ENCODE data around the gene AKR7A3. TPM values are rescaled to one million over a fixed set of nuclear protein-coding genes. Genes with fewer than 3 reads are reported as not detected.
"Not testable (repeated sequence)": the region's sequence is repeated elsewhere in the genome, so short reads cannot be mapped to it uniquely, and the experiment has no call there.

The AKR7A3 gene
- total RNA-seq, 1 experiment from 2014 or later: 0.41 TPM

- Histone ChIP-seq H3K79me2 (ENCODE audit: low read length) (no peaks in the 10 kb centered on the region; the same call in 1 of the 2 replicates), H4K20me1 (ENCODE audit: insufficient read depth, low read depth, low read length) (no peaks in the 10 kb centered on the region), H3K4me3 (ENCODE audit: low read length) (no peak overlapping the region), H3K4me2 (ENCODE audit: low read depth, low read length, poor library complexity, severe bottlenecking) (no peak overlapping the region), H3K27me3 (ENCODE audit: low read length) (no peaks in the 10 kb centered on the region), H3K9me3 (ENCODE audit: low read length) (no peaks in the 10 kb centered on the region), H2AFZ (ENCODE audit: low read length) (no peak overlapping the region), H3K36me3 (ENCODE audit: insufficient read depth, low read length) (peaks cover 20% of the 10 kb centered on the region), H3K9me2 (replicated peaks; ENCODE audit: insufficient read depth, low read length) (no peaks in the 10 kb centered on the region), H3K9ac (ENCODE audit: low read length) (no peak overlapping the region), H3K4me1 (ENCODE audit: low read length) (peaks cover 1% of the 10 kb centered on the region), H3K27ac (ENCODE audit: low read length) (no peak overlapping the region)
- DNase-seq: no peak
Measured at GRCh38 chr1:19262047-19262446, 26.5 kb downstream of the AKR7A3 start.

- H3K79me2 ChIP-seq (ENCODE audit: low read length): peaks cover 13% of the 10 kb centered on the region
- H3K4me2 ChIP-seq (ENCODE audit: low read depth, low read length, poor library complexity, severe bottlenecking): no peak overlapping the region
- no peaks in the 10 kb centered on the region for H3K9me2 ChIP-seq (replicated peaks; ENCODE audit: insufficient read depth, low read length)
- no peaks in the 10 kb centered on the region for H3K27me3 ChIP-seq (ENCODE audit: low read length)
- H3K9me3 ChIP-seq (ENCODE audit: low read length): no peaks in the 10 kb centered on the region
- no peak overlapping the region for H3K4me3 ChIP-seq (ENCODE audit: low read length)
- H4K20me1 ChIP-seq (ENCODE audit: insufficient read depth, low read depth, low read length): no peaks in the 10 kb centered on the region
- peaks cover 25% of the 10 kb centered on the region for H3K36me3 ChIP-seq (ENCODE audit: insufficient read depth, low read length)
- H3K27ac ChIP-seq (ENCODE audit: low read length): no peak overlapping the region
- DNase-seq: no peak
- no peak overlapping the region for H2AFZ ChIP-seq (ENCODE audit: low read length)
- H3K4me1 ChIP-seq (ENCODE audit: low read length): peaks cover 17% of the 10 kb centered on the region
- H3K9ac ChIP-seq (ENCODE audit: low read length): no peak overlapping the region
Measured at GRCh38 chr1:19260211-19261138, 28.1 kb downstream of the AKR7A3 start.

GRCh38 chr1:19258353-19258752, 30.2 kb downstream of the AKR7A3 start:
- H3K4me3 ChIP-seq (ENCODE audit: low read length): no peak overlapping the region
- H3K4me2 ChIP-seq (ENCODE audit: low read depth, low read length, poor library complexity, severe bottlenecking): no peak overlapping the region
- peaks cover 38% of the 10 kb centered on the region for H3K36me3 ChIP-seq (ENCODE audit: insufficient read depth, low read length)
- DNase-seq: no peak
- no peaks in the 10 kb centered on the region for H3K9me3 ChIP-seq (ENCODE audit: low read length)
- no peaks in the 10 kb centered on the region for H3K9me2 ChIP-seq (replicated peaks; ENCODE audit: insufficient read depth, low read length)
- no peaks in the 10 kb centered on the region for H3K27me3 ChIP-seq (ENCODE audit: low read length)
- H3K27ac ChIP-seq (ENCODE audit: low read length): no peak overlapping the region
- peaks cover 34% of the 10 kb centered on the region for H3K79me2 ChIP-seq (ENCODE audit: low read length)
- peaks cover 38% of the 10 kb centered on the region for H3K4me1 ChIP-seq (ENCODE audit: low read length)
- no peak overlapping the region for H2AFZ ChIP-seq (ENCODE audit: low read length)
- no peak overlapping the region for H3K9ac ChIP-seq (ENCODE audit: low read length)
- H4K20me1 ChIP-seq (ENCODE audit: insufficient read depth, low read depth, low read length): peaks cover 21% of the 10 kb centered on the region

GRCh38 chr1:19257178-19257914, 31.2 kb downstream of the AKR7A3 start:
- peaks cover 44% of the 10 kb centered on the region for H3K79me2 ChIP-seq (ENCODE audit: low read length)
- peaks cover 29% of the 10 kb centered on the region for H4K20me1 ChIP-seq (ENCODE audit: insufficient read depth, low read depth, low read length)
- no peaks in the 10 kb centered on the region for H3K27me3 ChIP-seq (ENCODE audit: low read length)
- no peak overlapping the region for H3K4me2 ChIP-seq (ENCODE audit: low read depth, low read length, poor library complexity, severe bottlenecking)
- H2AFZ ChIP-seq (ENCODE audit: low read length): no peak overlapping the region
- H3K9ac ChIP-seq (ENCODE audit: low read length): no peak overlapping the region
- peaks cover 38% of the 10 kb centered on the region for H3K36me3 ChIP-seq (ENCODE audit: insufficient read depth, low read length)
- no peak overlapping the region for H3K27ac ChIP-seq (ENCODE audit: low read length)
- H3K4me3 ChIP-seq (ENCODE audit: low read length): no peak overlapping the region
- no peaks in the 10 kb centered on the region for H3K9me2 ChIP-seq (replicated peaks; ENCODE audit: insufficient read depth, low read length)
- H3K9me3 ChIP-seq (ENCODE audit: low read length): no peaks in the 10 kb centered on the region
- peaks cover 47% of the 10 kb centered on the region for H3K4me1 ChIP-seq (ENCODE audit: low read length)
- DNase-seq: no peak

GRCh38 chr1:19256301-19256700, 32.3 kb downstream of the AKR7A3 start:
- not testable (repeated sequence) for H3K27me3 ChIP-seq (ENCODE audit: low read length); H3K9ac ChIP-seq (ENCODE audit: low read length); DNase-seq; H2AFZ ChIP-seq (ENCODE audit: low read length); H3K9me2 ChIP-seq (replicated peaks; ENCODE audit: insufficient read depth, low read length); H3K4me3 ChIP-seq (ENCODE audit: low read length); H3K27ac ChIP-seq (ENCODE audit: low read length); H3K9me3 ChIP-seq (ENCODE audit: low read length)
- H3K36me3 ChIP-seq (ENCODE audit: insufficient read depth, low read length): peaks cover 38% of the 10 kb centered on the region
- H3K79me2 ChIP-seq (ENCODE audit: low read length): peaks cover 55% of the 10 kb centered on the region
- H3K4me1 ChIP-seq (ENCODE audit: low read length): peaks cover 47% of the 10 kb centered on the region
- H4K20me1 ChIP-seq (ENCODE audit: insufficient read depth, low read depth, low read length): peaks cover 29% of the 10 kb centered on the region
- H3K4me2 ChIP-seq (ENCODE audit: low read depth, low read length, poor library complexity, severe bottlenecking): peak overlapping the region; percentile 20

- H3K9me2 ChIP-seq (replicated peaks; ENCODE audit: insufficient read depth, low read length): no peaks in the 10 kb centered on the region
- DNase-seq: no peak
- peaks cover 51% of the 10 kb centered on the region for H3K4me1 ChIP-seq (ENCODE audit: low read length)
- no peak overlapping the region for H3K27ac ChIP-seq (ENCODE audit: low read length)
- H3K9ac ChIP-seq (ENCODE audit: low read length): no peak overlapping the region
- peaks cover 34% of the 10 kb centered on the region for H3K36me3 ChIP-seq (ENCODE audit: insufficient read depth, low read length)
- H3K27me3 ChIP-seq (ENCODE audit: low read length): no peaks in the 10 kb centered on the region
- H3K9me3 ChIP-seq (ENCODE audit: low read length): no peaks in the 10 kb centered on the region
- H4K20me1 ChIP-seq (ENCODE audit: insufficient read depth, low read depth, low read length): peaks cover 29% of the 10 kb centered on the region
- H2AFZ ChIP-seq (ENCODE audit: low read length): no peak overlapping the region
- peaks cover 65% of the 10 kb centered on the region for H3K79me2 ChIP-seq (ENCODE audit: low read length)
- H3K4me3 ChIP-seq (ENCODE audit: low read length): no peak overlapping the region
- H3K4me2 ChIP-seq (ENCODE audit: low read depth, low read length, poor library complexity, severe bottlenecking): no peak overlapping the region
Measured at GRCh38 chr1:19255288-19255687, 33.3 kb downstream of the AKR7A3 start.

- no peaks in the 10 kb centered on the region for H3K27me3 ChIP-seq (ENCODE audit: low read length)
- peaks cover 60% of the 10 kb centered on the region for H3K4me1 ChIP-seq (ENCODE audit: low read length)
- peak overlapping the region; percentile 89 for H3K4me2 ChIP-seq (ENCODE audit: low read depth, low read length, poor library complexity, severe bottlenecking)
- H4K20me1 ChIP-seq (ENCODE audit: insufficient read depth, low read depth, low read length): peaks cover 29% of the 10 kb centered on the region
- no peak overlapping the region for H2AFZ ChIP-seq (ENCODE audit: low read length)
- no peak for DNase-seq
- H3K27ac ChIP-seq (ENCODE audit: low read length): no peak overlapping the region
- H3K79me2 ChIP-seq (ENCODE audit: low read length): peaks cover 73% of the 10 kb centered on the region
- no peaks in the 10 kb centered on the region for H3K9me2 ChIP-seq (replicated peaks; ENCODE audit: insufficient read depth, low read length)
- peaks cover 32% of the 10 kb centered on the region; the same call in 1 of the 2 replicates for H3K36me3 ChIP-seq (ENCODE audit: insufficient read depth, low read length)
- H3K9me3 ChIP-seq (ENCODE audit: low read length): no peaks in the 10 kb centered on the region
- H3K4me3 ChIP-seq (ENCODE audit: low read length): 0 out of 2 replicates have a peak overlapping the region, but pooled peaks have one; percentile 77
- peak overlapping the region; percentile 83 for H3K9ac ChIP-seq (ENCODE audit: low read length)
Measured at GRCh38 chr1:19254416-19254815, 34.2 kb downstream of the AKR7A3 start.
